Aorta (tissue), 5 donors: ENCODE data around the gene MYNN. TPM values are rescaled to one million over a fixed set of nuclear protein-coding genes. Genes with fewer than 3 reads are reported as not detected.
"Not testable (repeated sequence)": the region's sequence is repeated elsewhere in the genome, so short reads cannot be mapped to it uniquely, and the experiment has no call there.

ENCODE experiments used
- ATAC-seq: fragments of 200-7000 bp; cut with Tn5 transposase; one replicate; pipeline ENCODE4 v1.9.1; 2022; ENCODE audit warnings: moderate library complexity; ENCODE audit not compliant: low FRiP score
- DNase-seq, 2 donors: peaks; one replicate each; pipeline ENCODE4 v3.0.0-alpha.2; 2020
- H3K27ac ChIP-seq, 2 donors: one replicate each; pipeline ENCODE4 v1.5.1; 2013; ENCODE audit warnings: low read length in 2 of 2, mild to moderate bottlenecking in 2 of 2, moderate library complexity in 2 of 2, control low read depth in 1 of 2, inconsistent platforms in 1 of 2, low read depth in 1 of 2
- H3K27me3 ChIP-seq, 2 donors: one replicate each; pipeline ENCODE4 v1.6.1; 2013; ENCODE audit warnings: control low read depth in 1 of 2, low read length in 1 of 2, mild to moderate bottlenecking in 1 of 2, moderate library complexity in 1 of 2; ENCODE audit not compliant: insufficient read depth in 2 of 2, control insufficient read depth in 1 of 2
- H3K36me3 ChIP-seq, 2 donors: one replicate each; pipeline ENCODE4 v1.6.1; 2013; ENCODE audit warnings: control low read depth in 1 of 2, low read length in 1 of 2, mild to moderate bottlenecking in 1 of 2; ENCODE audit not compliant: insufficient read depth in 2 of 2, control insufficient read depth in 1 of 2
- H3K4me1 ChIP-seq, 2 donors: one replicate each; pipeline ENCODE4 v1.6.1; 2013; ENCODE audit warnings: low read length in 2 of 2, control low read depth in 1 of 2, mild to moderate bottlenecking in 1 of 2, moderate library complexity in 1 of 2; ENCODE audit not compliant: insufficient read depth in 2 of 2, control insufficient read depth in 1 of 2
- H3K4me3 ChIP-seq, 2 donors: one replicate each; pipeline ENCODE4 v1.5.1; 2013; ENCODE audit warnings: low read length in 2 of 2, control low read depth in 1 of 2, mild to moderate bottlenecking in 1 of 2
- H3K9me3 ChIP-seq: one replicate; pipeline ENCODE4 v1.6.1; 2013; ENCODE audit warnings: mild to moderate bottlenecking, low read length; ENCODE audit not compliant: control insufficient read depth
- WGBS, 2 donors: extraction: QIAGEN DNeasy Blood & Tissue Kit; methylation state at CpG; one replicate each; pipeline ENCODE4 v1.1.7; 2013; 5-methylcytosine and 5-hydroxymethylcytosine counted together
- intact Hi-C, 2 donors: fragments of 100-400 bp; cut with DNase I; formaldehyde crosslinking; loops; one replicate each; pipeline versions ENCODE4 v1.14.2 to v1.15.0; 2022
- long read RNA-seq, 2 donors: library from polyadenylated mRNA; unstranded; transcript quantifications; one replicate each; pipeline ENCODE4 v2.0.0, GENCODE V29; 2020 to 2021
- polyA plus RNA-seq, 2 donors: library from polyadenylated mRNA; stranded (reverse); fragments of 200-250 nt; gene quantifications; one replicate each; pipeline ENCODE4 v1.2.3, GENCODE V29; 2013
- total RNA-seq, 2 donors: library from RNA; stranded (reverse); fragmentation: NEBNext Ultra II Directional; extraction: Animal tissue kit (Norgen Biotek cat#: 25700); gene quantifications; one replicate each; pipeline ENCODE4 v1.2.1, GENCODE V29; 2021
- donor health status: healthy with polysubstance abuse.
- donor health status: Bipolar disorder and iron deficiency.
- donor health status: DM: no; HTN: no; CAD: no.
- donor health status: DM: no; HTN: no; CAD: no.
- donor health status: DM: yes; HTN: yes; CAD: no.

MYNN gene
- total RNA-seq (10 to 100 TPM; 14.6 to 16.4 TPM), polyA plus RNA-seq (10 to 100 TPM; 10.6 to 11.6 TPM)
- long read RNA-seq, donor 1, full-length matches to known transcripts = 36 of 65 reads
- long read RNA-seq, donor 1, partial matches to known transcripts = 13 of 65 reads
- long read RNA-seq, donor 1, other reads (novel, unspliced or antisense) = 16 of 65 reads
- long read RNA-seq, donor 2, full-length matches to known transcripts = 7 of 12 reads
- long read RNA-seq, donor 2, partial matches to known transcripts = 2 of 12 reads
- long read RNA-seq, donor 2, other reads (novel, unspliced or antisense) = 3 of 12 reads

DNA sequence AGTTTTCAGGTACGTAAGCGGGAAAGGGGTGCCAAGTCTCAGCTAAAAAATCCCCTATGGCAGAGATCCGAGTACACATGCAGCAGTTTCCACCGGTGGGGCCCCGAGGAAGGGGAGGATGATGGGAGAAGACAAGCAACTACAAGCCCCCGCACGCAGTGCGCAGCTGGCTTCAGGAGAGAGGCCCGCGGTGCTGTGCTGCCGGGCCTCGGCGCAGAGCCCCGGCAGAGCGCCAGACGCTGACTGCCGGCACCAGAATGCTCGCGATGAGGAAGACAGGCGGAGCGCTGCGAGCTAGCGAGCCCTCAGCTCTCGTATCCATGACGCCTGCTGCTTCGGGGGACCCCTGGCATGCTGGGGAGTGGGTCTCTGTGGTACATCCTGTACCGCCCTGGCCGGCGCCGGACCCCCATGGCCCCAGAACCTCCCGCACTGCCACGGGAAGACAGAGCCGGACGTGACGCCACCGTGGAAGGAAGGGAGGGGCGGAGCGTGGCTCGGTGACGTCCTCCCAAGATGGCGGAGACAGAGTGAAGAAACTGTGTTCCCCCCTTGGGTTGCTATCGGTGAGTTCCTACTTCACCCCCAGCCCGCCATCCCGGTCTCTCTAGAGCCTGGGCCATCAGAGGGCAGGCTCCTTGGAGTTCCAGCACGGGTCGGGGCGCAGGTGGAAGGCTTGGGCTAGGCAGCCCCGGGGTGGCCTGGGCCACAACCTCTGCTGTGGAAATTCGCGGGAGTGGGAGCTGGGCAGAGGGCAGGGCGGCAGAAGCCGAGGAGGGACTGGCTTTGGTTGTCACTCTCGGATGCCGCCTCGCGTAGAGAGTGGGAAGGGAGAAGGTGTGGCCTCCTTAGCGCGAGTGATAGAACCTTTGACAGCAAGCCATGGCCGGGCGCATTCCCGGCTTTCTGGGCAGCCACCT, at the start of gene MYNN:
Gene MYNN (plus strand): TSS at position 500 of the 920 bp plus-strand sequence. CDS start 900 bp downstream, outside the sequence.
- DNase-seq (peak; percentile 95 to 97), ATAC-seq (peak; percentile 96)
- peak within 1 kb of the TSS; percentile 86 to 95 for H3K27ac ChIP-seq
- no peaks in the 10 kb centered on the region for H3K36me3 ChIP-seq
- no peaks in the 10 kb centered on the region for H3K27me3 ChIP-seq
- peak within 1 kb of the TSS; percentile 63 to 70 for H3K4me3 ChIP-seq
- H3K4me1 ChIP-seq = peaks cover 0 to 5% of the 10 kb centered on the region in 2 donors
- no peaks in the 10 kb centered on the region for H3K9me3 ChIP-seq
- 0% methylated on average over 56 to 61 of the region's 61 CpGs for WGBS, 2 donors
- intact Hi-C loops = no loop called here

GRCh38 chr3:169731857-169732256, 41.3 kb upstream of the MYNN start:
- DNase-seq, intact Hi-C loops, H3K27me3 ChIP-seq, H3K4me1 ChIP-seq, H3K36me3 ChIP-seq, H3K27ac ChIP-seq, ATAC-seq, H3K9me3 ChIP-seq, H3K4me3 ChIP-seq: not testable (repeated sequence)

DNA sequence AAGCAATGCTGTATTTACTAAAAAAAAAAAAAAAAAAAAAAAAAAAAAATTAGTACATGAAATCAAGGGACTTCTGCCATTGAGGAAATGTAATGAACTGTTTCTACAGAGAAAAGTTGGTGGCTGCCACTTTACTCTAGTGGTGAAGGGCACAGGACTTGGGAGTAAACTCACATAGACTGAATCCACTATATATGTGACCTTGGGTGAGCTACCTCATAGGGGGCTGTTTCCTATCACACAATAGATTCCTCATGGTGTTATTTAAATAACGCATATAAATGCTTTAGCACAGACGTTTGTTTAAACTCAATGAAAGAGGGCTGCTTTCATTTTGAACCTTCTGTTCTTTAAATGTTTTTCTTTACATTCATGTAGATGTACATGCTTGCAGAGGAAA, 34.1 kb upstream of the MYNN start:
- DNase-seq = no peak
- no peak for ATAC-seq
- 71 to 78% methylated on average over 2 of the region's 2 CpGs for WGBS, 2 donors
- no peaks in the 10 kb centered on the region for H3K9me3 ChIP-seq
- no peak overlapping the region for H3K27ac ChIP-seq
- H3K27me3 ChIP-seq = no peaks in the 10 kb centered on the region
- intact Hi-C loops = no loop called here
- H3K4me1 ChIP-seq = no peaks in the 10 kb centered on the region
- H3K36me3 ChIP-seq = no peaks in the 10 kb centered on the region
- H3K4me3 ChIP-seq = no peak overlapping the region

DNA sequence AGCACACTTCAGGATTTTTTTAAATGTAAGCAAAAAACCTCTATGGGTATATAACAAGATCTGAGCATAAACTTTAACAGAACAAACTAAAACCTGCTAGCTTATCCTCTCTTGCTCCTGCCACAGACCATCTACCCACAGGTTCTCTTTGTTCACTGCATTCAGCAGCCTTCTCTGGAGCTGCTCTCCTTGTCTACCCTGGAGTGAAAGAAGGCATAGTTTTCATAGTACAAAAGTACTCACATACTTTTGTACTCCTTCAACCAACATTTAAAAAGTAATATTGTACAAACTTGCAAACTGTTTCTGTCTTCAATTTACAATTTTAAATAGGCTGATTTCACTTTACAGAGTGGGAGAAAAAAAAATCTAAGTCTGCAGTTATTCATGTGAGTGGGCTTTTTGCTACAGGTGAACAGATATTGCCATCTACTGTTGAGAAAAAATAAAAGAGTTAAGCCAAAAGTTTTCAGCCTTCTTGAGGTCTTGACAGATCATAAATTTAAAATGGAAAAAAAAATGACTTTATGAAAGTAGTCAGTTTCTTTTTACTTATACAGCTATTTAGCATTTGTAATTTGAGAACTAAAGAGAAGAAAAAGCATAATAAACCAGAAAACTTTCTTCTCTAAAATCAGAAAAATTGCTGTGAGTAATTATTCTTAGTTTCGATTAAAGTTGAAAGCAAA, 28.7 kb upstream of the MYNN start:
- no peak for ATAC-seq
- no peak overlapping the region for H3K4me3 ChIP-seq
- DNase-seq = no peak
- H3K27ac ChIP-seq = no peak overlapping the region
- no peaks in the 10 kb centered on the region for H3K4me1 ChIP-seq
- no peaks in the 10 kb centered on the region for H3K36me3 ChIP-seq
- intact Hi-C loops = loop anchor here (5.0 to 10.0 kb wide), 3 partner anchors 700 to 882 kb away; no protein-coding TSS in a partner anchor
- no peaks in the 10 kb centered on the region for H3K9me3 ChIP-seq
- H3K27me3 ChIP-seq = no peaks in the 10 kb centered on the region
- WGBS, 2 donors = 0 to 20% methylated on average over 1 of the region's 1 CpG

GRCh38 chr3:169746924-169747323, 26.3 kb upstream of the MYNN start:
- H3K4me1 ChIP-seq = no peaks in the 10 kb centered on the region
- H3K27me3 ChIP-seq = no peaks in the 10 kb centered on the region
- no peaks in the 10 kb centered on the region for H3K9me3 ChIP-seq
- intact Hi-C loops = loop anchor here (10.0 kb wide), 2 partner anchors 702 to 882 kb away; no protein-coding TSS in a partner anchor
- H3K27ac ChIP-seq = no peak overlapping the region
- 69 to 71% methylated on average over 6 of the region's 6 CpGs for WGBS, 2 donors
- H3K36me3 ChIP-seq = no peaks in the 10 kb centered on the region
- H3K4me3 ChIP-seq = no peak overlapping the region
- DNase-seq = no peak
- ATAC-seq = no peak

DNA sequence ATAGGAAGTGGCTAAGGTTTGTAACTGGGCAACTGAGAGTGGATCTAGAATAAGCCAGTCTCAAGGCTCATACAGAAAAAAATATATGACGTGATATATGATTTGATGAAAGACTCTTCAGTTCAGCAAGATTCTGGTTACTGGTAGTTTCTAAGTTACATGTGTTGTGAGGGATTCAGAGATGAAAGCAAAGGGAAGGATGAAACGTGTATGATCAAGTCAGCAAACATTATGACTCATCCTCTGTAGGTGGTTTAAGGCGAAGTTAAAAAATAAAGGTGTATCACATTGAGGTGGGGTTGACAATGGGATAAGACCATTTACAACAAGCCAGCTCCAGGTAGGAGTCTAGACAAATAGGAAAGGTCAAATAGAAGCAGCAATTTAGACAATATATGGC, 24.5 kb upstream of the MYNN start:
- no peak for ATAC-seq
- no peak overlapping the region for H3K27ac ChIP-seq

DNA sequence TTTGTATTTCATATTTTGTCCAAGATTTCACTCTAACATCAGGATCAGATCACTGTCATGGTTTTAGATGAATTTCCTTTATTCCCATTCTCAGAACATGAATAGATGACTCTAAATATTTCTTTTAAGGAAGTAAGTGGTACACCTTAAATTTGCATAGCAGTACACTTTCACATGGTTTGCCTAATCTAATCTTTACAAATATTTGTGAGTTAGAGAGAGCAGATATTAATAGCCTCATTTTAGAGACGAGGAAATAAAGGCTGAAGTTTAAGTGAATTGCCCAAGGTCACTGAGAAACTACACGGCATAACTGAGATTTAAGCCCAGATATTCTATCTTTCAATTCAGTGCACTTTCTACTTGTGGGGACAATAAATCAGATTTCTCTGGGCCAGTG, 22.5 kb upstream of the MYNN start:
- DNase-seq = no peak
- 37 to 47% methylated on average over 2 of the region's 2 CpGs for WGBS, 2 donors
- H3K9me3 ChIP-seq = no peaks in the 10 kb centered on the region

More for the DNA sequence above, 24.5 kb upstream of the MYNN start:
- intact Hi-C loops = loop anchor here (10.0 kb wide), 2 partner anchors 704 to 884 kb away; no protein-coding TSS in a partner anchor
- DNase-seq = no peak
- Histone ChIP-seq H3K4me1 (no peaks in the 10 kb centered on the region), H3K27me3 (no peaks in the 10 kb centered on the region), H3K9me3 (no peaks in the 10 kb centered on the region), H3K4me3 (no peak overlapping the region), H3K36me3 (no peaks in the 10 kb centered on the region)
- 84 to 90% methylated on average over 3 of the region's 3 CpGs for WGBS, 2 donors

DNA sequence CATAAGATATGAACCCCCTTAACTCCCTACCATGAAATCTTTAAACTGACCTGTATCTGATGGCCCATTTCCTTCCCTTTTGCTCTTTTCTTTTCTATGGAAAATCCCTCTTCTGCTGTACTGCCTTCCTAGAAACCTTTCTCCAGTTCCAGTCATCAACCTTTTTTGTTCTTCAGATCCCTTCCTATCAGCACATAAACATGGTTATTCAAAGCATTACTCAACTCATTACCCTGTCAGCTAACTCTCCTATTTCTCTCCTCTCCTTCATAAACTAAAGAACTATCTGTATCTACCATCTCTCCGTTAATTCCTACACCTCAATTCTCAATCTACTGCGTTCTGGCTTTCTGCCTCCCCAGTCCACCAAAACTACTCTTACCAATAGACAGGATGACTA, 21.3 kb upstream of the MYNN start:
- no peaks in the 10 kb centered on the region for H3K4me1 ChIP-seq
- intact Hi-C loops = no loop called here
- ATAC-seq (no peak), DNase-seq (no peak)
- H3K4me3 ChIP-seq = no peak overlapping the region
- no peaks in the 10 kb centered on the region for H3K36me3 ChIP-seq
- no peak overlapping the region for H3K27ac ChIP-seq
- 90 to 91% methylated on average over 2 of the region's 2 CpGs for WGBS, 2 donors
- no peaks in the 10 kb centered on the region for H3K27me3 ChIP-seq
- no peaks in the 10 kb centered on the region for H3K9me3 ChIP-seq

More for the DNA sequence above, 22.5 kb upstream of the MYNN start:
- Histone ChIP-seq H3K4me3 (no peak overlapping the region), H3K27ac (no peak overlapping the region), H3K36me3 (no peaks in the 10 kb centered on the region), H3K27me3 (no peaks in the 10 kb centered on the region), H3K4me1 (no peaks in the 10 kb centered on the region)
- ATAC-seq = no peak
- intact Hi-C loops = no loop called here
